Prostate gland (tissue), 2 donors: ENCODE results near the gene SCFD2.

Experiments used
- POLR2AphosphoS5 ChIP-seq: sonication (generic); formaldehyde crosslinking; IDR thresholded peaks from one replicate; pipeline ENCODE4 v1.6.1; 2017; ENCODE audit warnings: antibody characterized with exemption
- TF ChIP-seq, protein P1 (sequence below), 4 experiments: fragments of 200-600 bp in 2 of 4; fragments of 450-650 bp in 2 of 4; sonication (generic) in 2 of 4; IDR thresholded peaks; 1 replicate in 3 of 4; 2 replicates in 1 of 4; pipeline ENCODE4 v1.5.1; 2016 to 2019; ENCODE audit warnings: antibody characterized with exemption in 4 of 4, mild to moderate bottlenecking in 2 of 4, moderate library complexity in 2 of 4

DNA sequence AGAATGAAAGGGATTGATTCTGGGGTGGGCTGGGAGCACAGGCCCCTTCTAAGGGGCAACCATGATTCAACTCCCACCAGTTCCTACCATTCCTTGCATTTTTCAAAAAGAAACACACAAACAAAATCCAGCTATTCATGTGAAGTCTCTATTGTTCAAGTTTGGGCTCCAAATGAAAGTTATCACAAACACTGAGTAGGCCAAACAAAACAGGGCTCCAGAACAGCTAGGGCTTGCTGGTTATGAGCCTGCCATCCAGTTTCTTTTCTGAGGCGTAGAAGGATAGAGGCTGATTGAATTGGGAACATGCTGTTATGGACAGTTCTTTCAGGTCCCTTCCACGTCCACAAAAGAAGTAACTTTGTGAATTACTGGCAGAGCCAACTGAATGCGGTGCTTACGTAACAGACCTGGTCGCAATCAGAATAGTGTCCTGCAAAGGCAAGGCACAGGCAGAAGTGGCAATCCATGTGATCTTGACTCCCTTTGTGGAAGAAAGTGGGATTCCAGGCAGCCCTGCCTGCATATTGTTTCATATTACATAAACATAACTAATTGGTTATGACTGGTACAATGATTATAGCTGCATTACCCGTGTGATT, 244.5 kb downstream of the SCFD2 start:
- TF ChIP-seq POLR2AphosphoS5 = no peak
- TF ChIP-seq, protein P1, sequence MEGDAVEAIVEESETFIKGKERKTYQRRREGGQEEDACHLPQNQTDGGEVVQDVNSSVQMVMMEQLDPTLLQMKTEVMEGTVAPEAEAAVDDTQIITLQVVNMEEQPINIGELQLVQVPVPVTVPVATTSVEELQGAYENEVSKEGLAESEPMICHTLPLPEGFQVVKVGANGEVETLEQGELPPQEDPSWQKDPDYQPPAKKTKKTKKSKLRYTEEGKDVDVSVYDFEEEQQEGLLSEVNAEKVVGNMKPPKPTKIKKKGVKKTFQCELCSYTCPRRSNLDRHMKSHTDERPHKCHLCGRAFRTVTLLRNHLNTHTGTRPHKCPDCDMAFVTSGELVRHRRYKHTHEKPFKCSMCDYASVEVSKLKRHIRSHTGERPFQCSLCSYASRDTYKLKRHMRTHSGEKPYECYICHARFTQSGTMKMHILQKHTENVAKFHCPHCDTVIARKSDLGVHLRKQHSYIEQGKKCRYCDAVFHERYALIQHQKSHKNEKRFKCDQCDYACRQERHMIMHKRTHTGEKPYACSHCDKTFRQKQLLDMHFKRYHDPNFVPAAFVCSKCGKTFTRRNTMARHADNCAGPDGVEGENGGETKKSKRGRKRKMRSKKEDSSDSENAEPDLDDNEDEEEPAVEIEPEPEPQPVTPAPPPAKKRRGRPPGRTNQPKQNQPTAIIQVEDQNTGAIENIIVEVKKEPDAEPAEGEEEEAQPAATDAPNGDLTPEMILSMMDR (IDR thresholded peaks at IDR 0.05) = no peak
